ENCODE results near the gene CFAP92. TPM values are rescaled to one million over a fixed set of nuclear protein-coding genes. Genes with fewer than 3 reads are reported as not detected.

The CFAP92 gene
- total and polyA plus RNA-seq, 2 donors (not counting 3 experiments of a cell fraction or from before 2014, with no cell fraction given) = 0.04 to 0.62 TPM

GRCh38 chr3:128975276-128975675 lies 18.6 kb downstream of the CFAP92 start:
- DNase-seq (ENCODE audit: low read depth, low spot score) (no peak), FAIRE-seq (no peak)
- CTCF ChIA-PET = no interaction called here
- H2AFZ ChIP-seq (ENCODE audit: low read depth, low read length) = no peak overlapping the region
- no peak overlapping the region for H3K4me2 ChIP-seq (ENCODE audit: insufficient read depth, low read length)
- no TSS peak for BruUV-seq (replicated peaks)
- H3K27ac ChIP-seq (ENCODE audit: insufficient read depth, low read depth, low read length) = no peak overlapping the region
- H3K9ac ChIP-seq (replicated peaks; ENCODE audit: extremely low read depth, insufficient read depth, low read length) = no peak overlapping the region
- H4K20me1 ChIP-seq (replicated peaks; ENCODE audit: control insufficient read depth, extremely low read depth, insufficient read depth, low read length) = no peaks in the 10 kb centered on the region
- H3K27me3 ChIP-seq (ENCODE audit: control insufficient read depth in 2 of 2, insufficient read depth in 2 of 2, low read length in 2 of 2) = peaks cover 0 to 2% of the 10 kb centered on the region in 2 experiments
- H3K9me1 ChIP-seq (replicated peaks; ENCODE audit: control insufficient read depth, extremely low read depth, insufficient read depth, low read length) = no peaks in the 10 kb centered on the region
- POLR2A ChIA-PET = no interaction called here
- H3K4me3 ChIP-seq (replicated peaks in 1 of 3; ENCODE audit: insufficient read depth in 1 of 3, low read depth in 1 of 3, low read length in 3 of 3) = no peak overlapping the region
- intact Hi-C loops (cut with micrococcal nuclease) (no loop called here), dilution Hi-C loops (cut with MboI; ENCODE audit: extremely low pct_ligation_motif_present, low sequenced_read_pairs) (no loop called here)
- TF ChIP-seq EZH2 (IDR thresholded peaks at IDR 0.05; ENCODE audit: borderline replicate concordance, low read depth, low read length, severe bottlenecking) (no peak), POLR2AphosphoS5 (IDR thresholded peaks at IDR 0.05; ENCODE audit: insufficient read depth, low read depth, low read length) (no peak), MYC (IDR thresholded peaks at IDR 0.05; ENCODE audit: low read depth, low read length) (no peak), JUN (IDR thresholded peaks at IDR 0.05; ENCODE audit: borderline replicate concordance, insufficient read depth, insufficient read length, low read depth) (no peak)
- TF ChIP-seq, protein P1, sequence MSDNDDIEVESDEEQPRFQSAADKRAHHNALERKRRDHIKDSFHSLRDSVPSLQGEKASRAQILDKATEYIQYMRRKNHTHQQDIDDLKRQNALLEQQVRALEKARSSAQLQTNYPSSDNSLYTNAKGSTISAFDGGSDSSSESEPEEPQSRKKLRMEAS (IDR thresholded peaks at IDR 0.05; ENCODE audit: insufficient read depth, insufficient read length) = no peak
- no peaks in the 10 kb centered on the region for H3K9me3 ChIP-seq (replicated peaks; ENCODE audit: control insufficient read depth, insufficient read depth, low read length)
- H3K36me3 ChIP-seq (ENCODE audit: control insufficient read depth in 2 of 2, extremely low read depth in 1 of 2, insufficient read depth in 2 of 2, low read length in 2 of 2) = no peaks in the 10 kb centered on the region
- no peaks in the 10 kb centered on the region for H3K79me2 ChIP-seq (ENCODE audit: control insufficient read depth, insufficient read depth, low read length)
- H3K4me1 ChIP-seq (ENCODE audit: control insufficient read depth, extremely low read depth, insufficient read depth, low read length) = no peaks in the 10 kb centered on the region

GRCh38 chr3:128973988-128974564 lies 19.8 kb downstream of the CFAP92 start:
- H3K27ac ChIP-seq (ENCODE audit: insufficient read depth, low read depth, low read length) = no peak overlapping the region
- BruUV-seq (replicated peaks) = no TSS peak
- peak; percentile 47 for FAIRE-seq
- ChIA-PET CTCF (interaction anchor here (0.7 kb wide), 1 partner anchor 80 kb away, joined by 5 read pairs; no protein-coding TSS in a partner anchor), POLR2A (no interaction called here)
- no peaks in the 10 kb centered on the region for H3K9me1 ChIP-seq (replicated peaks; ENCODE audit: control insufficient read depth, extremely low read depth, insufficient read depth, low read length)
- H3K4me3 ChIP-seq (replicated peaks in 1 of 3; ENCODE audit: insufficient read depth in 1 of 3, low read depth in 1 of 3, low read length in 3 of 3) = no peak overlapping the region
- DNase-seq (ENCODE audit: low read depth, low spot score) = no peak
- no peak overlapping the region for H3K4me2 ChIP-seq (ENCODE audit: insufficient read depth, low read length)
- H3K27me3 ChIP-seq (ENCODE audit: control insufficient read depth in 2 of 2, insufficient read depth in 2 of 2, low read length in 2 of 2) = peaks cover 0 to 2% of the 10 kb centered on the region in 2 experiments
- H2AFZ ChIP-seq (ENCODE audit: low read depth, low read length) = no peak overlapping the region
- no peaks in the 10 kb centered on the region for H3K79me2 ChIP-seq (ENCODE audit: control insufficient read depth, insufficient read depth, low read length)
- no peaks in the 10 kb centered on the region for H3K9me3 ChIP-seq (replicated peaks; ENCODE audit: control insufficient read depth, insufficient read depth, low read length)
- no peaks in the 10 kb centered on the region for H4K20me1 ChIP-seq (replicated peaks; ENCODE audit: control insufficient read depth, extremely low read depth, insufficient read depth, low read length)
- H3K9ac ChIP-seq (replicated peaks; ENCODE audit: extremely low read depth, insufficient read depth, low read length) = no peak overlapping the region
- intact Hi-C loops (cut with micrococcal nuclease) = no loop called here
- H3K4me1 ChIP-seq (ENCODE audit: control insufficient read depth, extremely low read depth, insufficient read depth, low read length) = no peaks in the 10 kb centered on the region
- no peaks in the 10 kb centered on the region for H3K36me3 ChIP-seq (ENCODE audit: control insufficient read depth in 2 of 2, extremely low read depth in 1 of 2, insufficient read depth in 2 of 2, low read length in 2 of 2)
- TF ChIP-seq JUN (IDR thresholded peaks at IDR 0.05; ENCODE audit: borderline replicate concordance, insufficient read depth, insufficient read length, low read depth) (no peak), GATA2 (IDR thresholded peaks at IDR 0.05; ENCODE audit: insufficient read depth, insufficient read length, low read depth, low read length) (no peak), MYC (IDR thresholded peaks at IDR 0.05; ENCODE audit: low read depth, low read length) (no peak)
- TF ChIP-seq, protein P1 (IDR thresholded peaks at IDR 0.05; ENCODE audit: insufficient read depth, insufficient read length) = no peak
- dilution Hi-C loops (cut with MboI; ENCODE audit: extremely low pct_ligation_motif_present, low sequenced_read_pairs) = no loop called here
